WTC11 (cell line): ENCODE measurements around the gene MAST1. TPM values are rescaled to one million over a fixed set of nuclear protein-coding genes. Genes with fewer than 3 reads are reported as not detected.
A peak's percentile ranks its signal among the peaks of the same experiment; 100 is the strongest.

Experiments
- ATAC-seq: fragments of 200-7000 bp; cut with Tn5 transposase; 2 replicates; pipeline ENCODE4 v1.10.0; 2021; ENCODE audit warnings: mild to moderate bottlenecking, moderate library complexity
- CTCF ChIA-PET: fragments of 300-600 bp; sonication (Branson Sonifier 250); formaldehyde crosslinking; loops from one replicate; lab custom pipeline; 2021; ENCODE audit warnings: antibody characterized with exemption; lab: Charles Lee
- POLR2A ChIA-PET: fragments of 350-600 bp; sonication (Branson Sonifier 250); formaldehyde crosslinking; loops from one replicate; lab custom pipeline; 2021; ENCODE audit warnings: antibody characterized with exemption; lab: Charles Lee
- DNase-seq: peaks from one replicate; pipeline ENCODE4 v3.0.0; 2021; ENCODE audit warnings: low spot score
- H3K27ac Mint-ChIP-seq: 2 replicates; pipeline ENCODE4 v1.8.0; 2021; ENCODE audit warnings: mixed read lengths
- H3K27me3 Mint-ChIP-seq: 2 replicates; pipeline ENCODE4 v1.8.0; 2021; ENCODE audit warnings: low read depth, mild to moderate bottlenecking, moderate library complexity, mixed read lengths
- H3K36me3 Mint-ChIP-seq: 2 replicates; pipeline ENCODE4 v1.8.0; 2021; ENCODE audit warnings: mixed read lengths
- H3K4me1 Mint-ChIP-seq: 2 replicates; pipeline ENCODE4 v1.8.0; 2022; ENCODE audit warnings: mixed read lengths
- H3K4me3 Mint-ChIP-seq: 2 replicates; pipeline ENCODE4 v1.8.0; 2021; ENCODE audit warnings: mild to moderate bottlenecking, moderate library complexity, mixed read lengths
- H3K9me3 Mint-ChIP-seq: 2 replicates; pipeline ENCODE4 v1.8.0; 2021; ENCODE audit warnings: mixed read lengths
- ATF1 ChIP-seq: sonication (generic); formaldehyde crosslinking; IDR thresholded peaks from 2 replicates; pipeline ENCODE4 v1.8.1; 2023; ENCODE audit warnings: mild to moderate bottlenecking, moderate library complexity, missing genetic modification reagents
- ATF6 ChIP-seq: sonication (generic); formaldehyde crosslinking; IDR thresholded peaks from 2 replicates; pipeline ENCODE4 v1.8.1; 2023; ENCODE audit warnings: mild to moderate bottlenecking, missing genetic modification reagents
- FOXK1 ChIP-seq: sonication (generic); formaldehyde crosslinking; IDR thresholded peaks from 2 replicates; pipeline ENCODE4 v1.8.0; 2022; ENCODE audit warnings: mild to moderate bottlenecking, moderate library complexity, missing genetic modification reagents
- HMGA2 ChIP-seq: fragments of 250-450 bp; sonication (Bioruptor Pico); IDR thresholded peaks from 2 replicates; pipeline ENCODE4 v1.4.0; 2021; ENCODE audit warnings: mild to moderate bottlenecking, moderate library complexity
- MYBL2 ChIP-seq: sonication (generic); formaldehyde crosslinking; IDR thresholded peaks from 2 replicates; pipeline ENCODE4 v1.8.1; 2023; ENCODE audit warnings: mild to moderate bottlenecking, moderate library complexity, missing genetic modification reagents
- NFE2L1 ChIP-seq: sonication (generic); formaldehyde crosslinking; IDR thresholded peaks from 2 replicates; pipeline ENCODE4 v1.8.1; 2023; ENCODE audit warnings: missing genetic modification reagents
- NFYB ChIP-seq: sonication (generic); formaldehyde crosslinking; conservative IDR thresholded peaks from 2 replicates; pipeline ENCODE4 v1.8.0; 2022; ENCODE audit warnings: low read depth, missing genetic modification reagents
- NR2C2 ChIP-seq: sonication (generic); formaldehyde crosslinking; IDR thresholded peaks from 2 replicates; pipeline ENCODE4 v1.8.0; 2022; ENCODE audit warnings: mild to moderate bottlenecking, missing genetic modification reagents
- OVOL2 ChIP-seq: fragments of 250-450 bp; sonication (Bioruptor Pico); IDR thresholded peaks from 2 replicates; pipeline ENCODE4 v1.9.0; 2021; ENCODE audit warnings: mild to moderate bottlenecking, borderline replicate concordance
- RORB ChIP-seq: fragments of 250-450 bp; sonication (Bioruptor Pico); IDR thresholded peaks from 2 replicates; pipeline ENCODE4 v1.9.0; 2021; ENCODE audit warnings: mild to moderate bottlenecking
- TEAD4 ChIP-seq: sonication (generic); formaldehyde crosslinking; IDR thresholded peaks from 2 replicates; pipeline ENCODE4 v1.8.0; 2022; ENCODE audit warnings: mild to moderate bottlenecking, missing genetic modification reagents
- ZNF121 ChIP-seq: sonication (generic); formaldehyde crosslinking; IDR thresholded peaks from 2 replicates; pipeline ENCODE4 v1.8.0; 2023; ENCODE audit warnings: missing genetic modification reagents
- ZNF138 ChIP-seq: sonication (generic); formaldehyde crosslinking; conservative IDR thresholded peaks from 2 replicates; pipeline ENCODE4 v1.8.1; 2022; ENCODE audit warnings: mild to moderate bottlenecking, moderate library complexity, missing genetic modification reagents
- ZNF423 ChIP-seq: fragments of 250-450 bp; sonication (Bioruptor Pico); IDR thresholded peaks from 2 replicates; pipeline ENCODE4 v2.1.2; 2022; ENCODE audit warnings: mild to moderate bottlenecking, moderate library complexity
- ZSCAN18 ChIP-seq: fragments of 250-450 bp; sonication (Bioruptor Pico); IDR thresholded peaks from 2 replicates; pipeline ENCODE4 v2.1.2; 2022; ENCODE audit warnings: mild to moderate bottlenecking, moderate library complexity
- total RNA-seq: library from RNA; stranded (reverse); gene quantifications from 3 replicates; pipeline ENCODE4 v1.2.3, GENCODE V29; 2021
- TF ChIP-seq, protein P1 (sequence below): fragments of 250-450 bp; sonication (Bioruptor Pico); IDR thresholded peaks from 2 replicates; pipeline ENCODE4 v1.8.0; 2021; ENCODE audit warnings: mild to moderate bottlenecking
- TF ChIP-seq, protein P2 (sequence below): fragments of 250-450 bp; sonication (Bioruptor Pico); IDR thresholded peaks from 2 replicates; pipeline ENCODE4 v1.9.0; 2021; ENCODE audit warnings: mild to moderate bottlenecking
- TF ChIP-seq, protein P3 (sequence below): fragments of 250-450 bp; sonication (Bioruptor Pico); conservative IDR thresholded peaks from 2 replicates; pipeline ENCODE4 v1.9.0; 2021; ENCODE audit warnings: mild to moderate bottlenecking
- TF ChIP-seq, protein P4 (sequence below): sonication (generic); formaldehyde crosslinking; IDR thresholded peaks from 2 replicates; pipeline ENCODE4 v1.8.1; 2023; ENCODE audit warnings: mild to moderate bottlenecking, moderate library complexity, missing genetic modification reagents

Gene MAST1
- total RNA-seq, 1 experiment from 2014 or later = 24.3 TPM

- 0 out of 2 replicates have a peak, but pooled peaks cover 2% of the 10 kb centered on the region for H3K27me3 Mint-ChIP-seq
- no peak for DNase-seq
- no peak overlapping the region for H3K4me3 Mint-ChIP-seq
- H3K36me3 Mint-ChIP-seq = peaks cover 34% of the 10 kb centered on the region
- POLR2A ChIA-PET = interaction anchor here (0.6 to 0.7 kb wide), 2 partner anchors 187 to 201 kb away, joined by 4 to 6 read pairs; no protein-coding TSS in a partner anchor
- CTCF ChIA-PET = interaction anchor here (1.2 to 3.0 kb wide), 2 partner anchors 11 to 33 kb away, joined by 5 to 11 read pairs; no protein-coding TSS in a partner anchor
- H3K4me1 Mint-ChIP-seq = no peaks in the 10 kb centered on the region
- peak; percentile 63 for ATAC-seq
- H3K27ac Mint-ChIP-seq = no peak overlapping the region
- peaks cover 12% of the 10 kb centered on the region for H3K9me3 Mint-ChIP-seq
- TF ChIP-seq MYBL2 (CRISPR knock-in tag) (no peak), ZNF138 (CRISPR knock-in tag) (no peak), NFE2L1 (no peak), ZNF121 (CRISPR knock-in tag) (no peak), OVOL2 (CRISPR knock-in tag) (no peak), TEAD4 (CRISPR knock-in tag) (no peak)
- TF ChIP-seq, protein P1, sequence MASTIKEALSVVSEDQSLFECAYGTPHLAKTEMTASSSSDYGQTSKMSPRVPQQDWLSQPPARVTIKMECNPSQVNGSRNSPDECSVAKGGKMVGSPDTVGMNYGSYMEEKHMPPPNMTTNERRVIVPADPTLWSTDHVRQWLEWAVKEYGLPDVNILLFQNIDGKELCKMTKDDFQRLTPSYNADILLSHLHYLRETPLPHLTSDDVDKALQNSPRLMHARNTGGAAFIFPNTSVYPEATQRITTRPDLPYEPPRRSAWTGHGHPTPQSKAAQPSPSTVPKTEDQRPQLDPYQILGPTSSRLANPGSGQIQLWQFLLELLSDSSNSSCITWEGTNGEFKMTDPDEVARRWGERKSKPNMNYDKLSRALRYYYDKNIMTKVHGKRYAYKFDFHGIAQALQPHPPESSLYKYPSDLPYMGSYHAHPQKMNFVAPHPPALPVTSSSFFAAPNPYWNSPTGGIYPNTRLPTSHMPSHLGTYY (CRISPR knock-in tag) = no peak
- TF ChIP-seq, protein P2, sequence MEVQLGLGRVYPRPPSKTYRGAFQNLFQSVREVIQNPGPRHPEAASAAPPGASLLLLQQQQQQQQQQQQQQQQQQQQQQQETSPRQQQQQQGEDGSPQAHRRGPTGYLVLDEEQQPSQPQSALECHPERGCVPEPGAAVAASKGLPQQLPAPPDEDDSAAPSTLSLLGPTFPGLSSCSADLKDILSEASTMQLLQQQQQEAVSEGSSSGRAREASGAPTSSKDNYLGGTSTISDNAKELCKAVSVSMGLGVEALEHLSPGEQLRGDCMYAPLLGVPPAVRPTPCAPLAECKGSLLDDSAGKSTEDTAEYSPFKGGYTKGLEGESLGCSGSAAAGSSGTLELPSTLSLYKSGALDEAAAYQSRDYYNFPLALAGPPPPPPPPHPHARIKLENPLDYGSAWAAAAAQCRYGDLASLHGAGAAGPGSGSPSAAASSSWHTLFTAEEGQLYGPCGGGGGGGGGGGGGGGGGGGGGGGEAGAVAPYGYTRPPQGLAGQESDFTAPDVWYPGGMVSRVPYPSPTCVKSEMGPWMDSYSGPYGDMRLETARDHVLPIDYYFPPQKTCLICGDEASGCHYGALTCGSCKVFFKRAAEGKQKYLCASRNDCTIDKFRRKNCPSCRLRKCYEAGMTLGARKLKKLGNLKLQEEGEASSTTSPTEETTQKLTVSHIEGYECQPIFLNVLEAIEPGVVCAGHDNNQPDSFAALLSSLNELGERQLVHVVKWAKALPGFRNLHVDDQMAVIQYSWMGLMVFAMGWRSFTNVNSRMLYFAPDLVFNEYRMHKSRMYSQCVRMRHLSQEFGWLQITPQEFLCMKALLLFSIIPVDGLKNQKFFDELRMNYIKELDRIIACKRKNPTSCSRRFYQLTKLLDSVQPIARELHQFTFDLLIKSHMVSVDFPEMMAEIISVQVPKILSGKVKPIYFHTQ (CRISPR knock-in tag) = no peak
- TF ChIP-seq, protein P3, sequence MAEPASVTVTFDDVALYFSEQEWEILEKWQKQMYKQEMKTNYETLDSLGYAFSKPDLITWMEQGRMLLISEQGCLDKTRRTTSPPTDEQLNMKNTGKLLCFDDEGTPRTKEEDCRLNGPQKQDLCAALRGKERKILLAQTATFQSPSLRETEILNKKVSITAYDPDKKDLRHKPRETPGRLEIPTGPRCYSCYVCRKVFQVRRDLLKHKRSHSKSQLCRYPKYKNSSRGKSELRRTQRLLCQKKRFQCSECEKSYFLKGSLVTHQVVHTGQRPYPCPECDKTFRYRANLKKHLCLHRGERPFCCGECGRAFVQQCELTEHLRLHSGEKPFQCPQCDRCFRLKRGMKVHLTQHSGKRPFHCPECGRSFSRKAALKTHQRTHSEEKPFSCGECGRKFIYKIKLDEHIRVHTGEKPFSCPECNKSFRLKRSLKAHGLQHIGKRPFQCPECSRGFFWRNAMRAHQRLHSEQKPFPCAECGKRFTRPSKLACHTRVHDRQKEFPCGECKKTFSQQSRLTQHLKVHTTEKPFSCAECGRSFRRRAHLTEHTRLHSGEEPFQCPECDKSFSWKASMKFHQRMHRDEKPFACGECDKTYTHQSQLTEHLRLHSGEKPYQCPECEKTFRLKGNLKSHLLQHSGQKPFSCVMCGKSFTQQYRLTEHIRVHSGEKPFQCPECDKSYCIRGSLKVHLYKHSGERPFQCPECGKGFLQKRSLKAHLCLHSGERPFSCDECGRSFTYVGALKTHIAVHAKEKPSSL (CRISPR knock-in tag) = no peak
Measured at GRCh38 chr19:12858041-12858928, 20.0 kb downstream of the MAST1 start.

DNA sequence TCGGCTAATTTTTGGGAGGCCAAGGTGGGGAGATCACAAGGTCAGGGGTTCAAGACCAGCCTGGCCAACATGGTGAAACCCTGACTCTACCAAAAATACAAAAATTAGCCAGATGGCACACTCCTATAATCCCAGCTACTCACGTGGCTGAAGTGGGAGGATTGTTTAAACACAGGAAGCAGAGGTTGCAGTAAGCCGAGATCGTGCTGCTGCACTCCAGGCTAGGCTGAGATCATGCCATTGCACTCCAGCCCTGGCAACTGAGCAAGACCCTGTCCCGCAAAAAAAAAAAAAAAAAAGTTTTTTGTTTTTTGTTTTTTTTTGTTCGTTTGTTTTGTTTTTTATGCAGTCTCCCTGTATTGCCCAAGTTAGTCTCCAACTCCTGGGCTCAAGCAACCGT lies 21.2 kb downstream of the MAST1 start:
- Mint-ChIP-seq H3K27ac (no peak overlapping the region), H3K4me1 (peaks cover 2% of the 10 kb centered on the region; the same call in 1 of the 2 replicates), H3K9me3 (peaks cover 9% of the 10 kb centered on the region), H3K36me3 (peaks cover 30% of the 10 kb centered on the region), H3K4me3 (no peak overlapping the region), H3K27me3 (peaks cover 5% of the 10 kb centered on the region; the same call in 1 of the 2 replicates)
- DNase-seq (no peak), ATAC-seq (no peak)
- ChIA-PET POLR2A (no interaction called here), CTCF (interaction anchor here (3.0 kb wide), 1 partner anchor 12 kb away, joined by 11 read pairs; no protein-coding TSS in a partner anchor)
- no peak for TF ChIP-seq RORB
- no peak for TF ChIP-seq ATF1
- TF ChIP-seq ZNF121 (CRISPR knock-in tag) = no peak
- no peak for TF ChIP-seq ATF6 (CRISPR knock-in tag)
- no peak for TF ChIP-seq FOXK1 (CRISPR knock-in tag)
- TF ChIP-seq, protein P3 (CRISPR knock-in tag) = no peak
- TF ChIP-seq NR2C2 (CRISPR knock-in tag) = no peak
- TF ChIP-seq, protein P4, sequence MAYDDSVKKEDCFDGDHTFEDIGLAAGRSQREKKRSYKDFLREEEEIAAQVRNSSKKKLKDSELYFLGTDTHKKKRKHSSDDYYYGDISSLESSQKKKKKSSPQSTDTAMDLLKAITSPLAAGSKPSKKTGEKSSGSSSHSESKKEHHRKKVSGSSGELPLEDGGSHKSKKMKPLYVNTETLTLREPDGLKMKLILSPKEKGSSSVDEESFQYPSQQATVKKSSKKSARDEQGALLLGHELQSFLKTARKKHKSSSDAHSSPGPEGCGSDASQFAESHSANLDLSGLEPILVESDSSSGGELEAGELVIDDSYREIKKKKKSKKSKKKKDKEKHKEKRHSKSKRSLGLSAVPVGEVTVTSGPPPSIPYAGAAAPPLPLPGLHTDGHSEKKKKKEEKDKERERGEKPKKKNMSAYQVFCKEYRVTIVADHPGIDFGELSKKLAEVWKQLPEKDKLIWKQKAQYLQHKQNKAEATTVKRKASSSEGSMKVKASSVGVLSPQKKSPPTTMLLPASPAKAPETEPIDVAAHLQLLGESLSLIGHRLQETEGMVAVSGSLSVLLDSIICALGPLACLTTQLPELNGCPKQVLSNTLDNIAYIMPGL (CRISPR knock-in tag) = no peak
- no peak for TF ChIP-seq ZNF423
- no peak for TF ChIP-seq HMGA2 (CRISPR knock-in tag)
- TF ChIP-seq NFYB = no peak
- no peak for TF ChIP-seq ZSCAN18
